NCI-H510A (cell line): ENCODE results near the gene MAGI1.
"Not testable (repeated sequence)": the region's sequence is repeated elsewhere in the genome, so short reads cannot be mapped to it uniquely, and the experiment has no call there.

Source experiments
- DNase-seq: peaks from one replicate; lab custom pipeline; 2025; lab: John Stamatoyannopoulos, UW

Gene MAGI1

DNA sequence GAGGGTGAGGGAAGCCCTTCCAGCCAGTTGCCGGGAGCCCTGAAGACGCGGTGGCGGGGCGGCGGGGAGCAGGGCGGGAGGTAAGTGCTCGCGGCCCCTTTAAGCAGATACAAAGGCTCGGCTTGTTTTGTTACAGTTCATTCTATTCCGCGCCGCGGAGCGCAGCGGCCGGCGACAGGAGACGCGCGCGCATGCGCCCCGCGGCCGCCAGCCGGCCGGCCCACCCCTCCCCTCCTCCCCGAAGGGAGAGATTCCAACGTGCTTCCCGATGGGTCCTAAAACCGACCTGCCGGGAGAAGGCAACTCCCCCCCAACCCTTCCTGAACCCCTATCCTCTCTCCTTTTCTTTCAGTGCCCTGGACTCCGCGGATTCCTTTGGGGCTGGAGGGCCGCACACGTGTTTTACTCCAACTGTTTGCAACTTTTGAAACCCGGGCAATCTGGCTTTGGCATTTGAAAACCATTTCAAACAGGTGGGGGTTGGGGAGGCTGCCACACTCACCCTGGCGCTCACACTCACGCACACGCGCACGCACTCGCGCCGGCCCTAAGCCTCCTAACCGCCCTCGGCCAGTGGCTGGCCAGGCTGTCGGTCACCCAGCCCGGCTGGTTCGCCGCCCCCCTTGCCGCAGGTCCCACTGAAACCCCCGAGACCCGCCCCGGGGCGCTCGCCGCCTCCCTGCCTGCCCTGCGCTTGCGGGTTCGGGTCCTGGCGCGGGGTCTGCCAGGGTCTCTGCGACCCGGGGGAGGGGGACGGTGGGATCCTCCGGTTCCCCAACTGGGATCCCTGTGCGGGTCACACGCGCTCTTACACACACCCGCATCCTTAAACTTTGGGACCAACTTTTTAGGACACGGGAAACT, at the start of gene MAGI1:
Gene MAGI1, minus strand, starts transcription at position 193 of the 864 bp plus-strand sequence. CDS start 610 bp downstream, outside the sequence.
- DNase-seq: peak; percentile 68

- DNase-seq: no peak
These were observed 45.1 kb upstream of the MAGI1 start for GRCh38 chr3:66083784-66084213.

- no peak for DNase-seq
These were observed 44.5 kb upstream of the MAGI1 start for GRCh38 chr3:66083096-66083678.

DNA sequence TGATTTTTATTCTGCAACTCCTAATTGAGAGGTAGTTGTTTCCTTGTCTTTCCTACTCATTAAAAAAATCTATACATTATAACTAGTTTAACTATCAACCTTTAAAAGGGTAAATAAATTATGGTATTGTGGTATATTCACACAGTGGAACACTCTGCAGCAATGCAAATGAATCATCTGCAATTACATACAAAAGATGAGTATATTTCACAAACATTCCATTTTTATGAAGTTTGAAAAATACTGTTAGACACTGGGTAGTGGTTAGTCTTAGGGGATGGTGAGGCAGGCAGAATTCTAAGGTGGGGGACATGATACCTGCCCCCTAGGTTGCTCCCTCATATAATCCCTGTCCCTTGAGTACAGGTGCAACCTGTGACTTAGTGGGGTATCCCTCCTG, 44.0 kb upstream of the MAGI1 start:
- no peak for DNase-seq

DNA sequence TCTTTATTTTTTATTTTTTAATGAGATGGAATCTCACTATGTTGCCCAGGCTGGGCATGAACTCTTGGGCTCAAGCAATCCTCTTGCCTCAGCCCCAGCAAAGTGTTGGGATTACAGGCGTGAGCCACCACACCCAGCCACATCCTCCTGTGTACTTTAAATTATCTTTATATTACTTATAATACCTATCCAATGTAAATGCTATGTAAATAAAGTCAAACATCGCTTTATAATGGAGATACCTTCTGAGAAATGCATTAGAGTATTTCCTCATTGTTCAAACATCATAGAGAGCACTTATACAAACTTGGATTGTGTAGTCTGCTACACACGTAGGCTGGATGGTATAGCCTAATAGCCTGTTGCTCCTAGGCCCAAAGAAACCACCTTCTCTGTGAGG, 41.4 kb upstream of the MAGI1 start:
- DNase-seq: no peak

DNA sequence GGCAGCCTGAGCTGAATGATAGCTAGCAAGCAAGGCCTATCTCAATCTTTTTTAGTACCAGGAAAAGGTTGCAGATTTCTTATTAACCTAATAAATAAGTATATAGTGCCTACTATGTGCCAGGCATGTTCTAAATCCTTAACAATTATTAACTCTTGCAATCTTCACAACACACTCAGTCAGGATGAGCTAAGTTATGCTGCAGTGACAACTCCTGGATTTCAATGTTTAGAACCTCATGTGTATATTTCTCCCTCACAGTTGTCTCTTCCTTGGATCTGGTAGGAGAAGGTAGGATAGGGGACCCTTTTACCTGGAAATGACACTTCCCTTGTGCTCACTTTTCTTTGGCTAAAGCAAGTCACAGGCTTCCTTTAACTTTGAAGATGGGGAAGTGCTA, 39.3 kb upstream of the MAGI1 start:
- no peak for DNase-seq

DNA sequence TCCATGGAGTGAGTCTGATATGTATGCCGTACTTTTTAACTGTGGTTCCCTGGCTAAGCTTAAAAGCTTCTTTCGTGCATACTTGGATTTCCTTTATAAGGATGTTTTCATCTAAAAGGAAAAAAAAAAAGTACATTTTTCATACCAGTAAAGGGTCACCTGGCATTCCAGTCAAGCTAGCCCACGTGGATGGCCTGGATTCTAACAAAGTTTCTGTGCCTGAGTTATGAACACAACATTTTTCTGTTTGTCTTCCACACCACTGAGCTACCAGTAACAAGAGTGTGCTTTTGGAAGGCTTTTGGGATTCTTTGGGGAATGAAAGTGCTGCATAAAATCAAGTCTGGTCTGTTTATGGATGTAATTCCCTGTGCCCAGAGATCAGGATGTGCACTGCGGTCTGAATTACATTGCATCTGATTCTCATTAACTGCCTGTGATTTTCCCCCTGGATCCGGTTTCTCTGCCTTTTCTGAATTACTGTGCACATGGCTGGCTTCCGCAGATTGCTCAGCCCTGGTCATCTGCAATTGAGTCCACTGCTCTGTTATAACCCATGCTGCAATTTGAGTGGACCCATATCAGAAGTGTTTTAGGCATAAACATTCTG, 38.2 kb upstream of the MAGI1 start:
- no peak for DNase-seq

- no peak for DNase-seq
These were observed 36.6 kb upstream of the MAGI1 start for GRCh38 chr3:66075281-66075680.

DNA sequence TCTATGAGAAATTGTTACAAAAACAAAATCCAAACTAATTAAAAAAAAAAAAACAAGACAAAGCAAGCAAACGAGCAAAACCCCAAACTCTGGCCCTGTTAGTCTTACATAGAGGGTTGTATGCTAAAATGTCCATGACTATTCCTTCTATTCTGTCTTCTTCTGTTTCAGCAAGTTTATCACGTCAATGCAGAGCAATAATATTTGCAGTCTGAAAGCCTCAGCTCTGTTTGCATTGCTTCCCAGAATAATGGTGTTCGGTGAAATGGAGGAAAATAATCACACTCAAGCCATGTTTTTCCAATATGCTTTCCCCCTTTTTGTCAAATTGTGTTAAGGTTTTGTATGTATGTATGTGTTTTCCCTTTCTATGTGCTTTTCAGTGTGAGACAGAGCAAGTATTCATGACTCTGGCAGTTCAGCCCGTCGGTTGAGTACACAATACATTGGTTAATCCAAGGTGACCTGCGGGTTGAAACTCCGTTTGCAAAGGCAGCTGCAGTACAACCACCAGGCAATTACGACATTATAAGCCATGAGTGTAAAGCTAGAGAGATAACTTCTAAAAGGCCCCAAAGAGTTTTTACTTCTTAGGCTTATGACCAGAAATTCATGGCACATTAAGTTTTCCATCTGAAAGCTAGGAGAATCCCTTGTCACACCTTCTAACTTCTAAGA, 34.9 kb upstream of the MAGI1 start:
- DNase-seq: no peak

DNA sequence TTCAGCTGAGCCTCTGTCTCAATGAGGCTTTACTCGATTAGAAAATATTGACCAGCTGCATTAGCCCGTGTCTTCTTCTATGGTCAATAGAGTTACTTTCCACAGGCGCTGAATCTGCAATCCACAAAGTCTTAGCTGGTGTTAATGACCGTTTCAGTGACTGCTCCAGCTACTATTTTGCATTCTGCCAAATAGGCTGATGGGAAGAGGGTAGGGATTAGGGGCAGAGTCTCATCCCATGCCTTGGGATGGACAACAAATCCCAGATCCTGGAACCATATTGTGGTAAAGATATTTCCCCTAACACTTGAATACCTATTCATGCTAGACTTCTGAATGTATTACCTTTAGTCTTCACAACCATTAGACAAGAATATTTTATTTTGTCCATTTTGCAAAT, 29.5 kb upstream of the MAGI1 start:
- no peak for DNase-seq

DNA sequence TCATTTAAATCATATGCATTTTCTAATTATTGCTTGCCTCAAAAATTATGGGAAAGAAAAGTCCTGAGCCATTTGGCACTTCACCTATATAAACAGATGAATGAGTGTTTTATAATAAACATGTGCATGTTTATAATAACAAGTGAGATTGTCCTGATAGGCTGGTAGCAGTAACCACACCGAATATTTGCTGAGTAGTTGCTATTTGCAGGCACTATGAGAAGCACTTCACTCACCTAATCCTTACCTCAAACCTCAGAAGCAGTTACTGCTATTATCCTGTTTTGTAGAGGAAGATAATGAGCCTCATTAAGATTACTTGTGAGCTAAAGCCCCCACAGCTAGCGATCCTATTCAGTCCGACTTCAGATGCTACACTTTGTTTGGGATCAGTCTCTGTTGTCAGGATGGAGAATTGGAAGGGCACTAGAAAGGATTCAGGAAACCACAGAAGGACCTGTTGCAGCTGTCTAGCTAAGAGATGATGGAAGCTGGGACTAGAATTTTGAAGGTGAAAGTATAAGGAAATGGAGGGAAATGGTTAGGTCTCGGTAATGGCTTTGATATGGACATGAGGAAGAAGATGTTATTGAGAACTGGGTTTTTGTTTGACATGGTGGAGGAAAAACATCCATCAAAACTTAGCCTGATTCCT, 28.4 kb upstream of the MAGI1 start:
- DNase-seq: peak; percentile 7

GRCh38 chr3:66055289-66055688, 16.6 kb upstream of the MAGI1 start:
- no peak for DNase-seq

DNA sequence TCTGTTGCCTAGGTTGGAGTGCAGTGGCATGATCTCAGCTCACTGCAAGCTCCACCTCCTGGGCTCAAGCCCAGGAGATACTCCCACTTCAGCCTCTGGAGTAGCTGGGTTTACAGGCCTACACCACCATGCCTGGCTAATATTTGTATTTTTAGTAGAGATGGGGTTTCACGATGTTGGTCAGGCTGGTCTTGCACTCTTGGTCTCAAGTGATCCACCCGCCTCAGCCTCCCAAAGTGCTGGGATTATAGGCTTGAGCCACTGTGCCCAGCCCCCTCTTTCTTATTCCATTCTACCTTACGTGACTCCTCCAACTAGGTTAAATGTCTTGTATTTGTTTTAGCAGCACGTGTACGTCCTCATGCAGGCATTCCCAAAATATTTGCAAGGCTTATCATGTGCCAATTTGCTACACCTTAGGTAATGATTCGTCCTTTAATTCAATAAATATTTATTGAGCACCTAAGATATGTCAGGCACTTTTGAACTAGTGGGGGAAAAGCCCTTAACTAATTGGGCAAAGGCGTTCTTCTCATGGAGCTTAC, 14.9 kb upstream of the MAGI1 start:
- DNase-seq: no peak

DNA sequence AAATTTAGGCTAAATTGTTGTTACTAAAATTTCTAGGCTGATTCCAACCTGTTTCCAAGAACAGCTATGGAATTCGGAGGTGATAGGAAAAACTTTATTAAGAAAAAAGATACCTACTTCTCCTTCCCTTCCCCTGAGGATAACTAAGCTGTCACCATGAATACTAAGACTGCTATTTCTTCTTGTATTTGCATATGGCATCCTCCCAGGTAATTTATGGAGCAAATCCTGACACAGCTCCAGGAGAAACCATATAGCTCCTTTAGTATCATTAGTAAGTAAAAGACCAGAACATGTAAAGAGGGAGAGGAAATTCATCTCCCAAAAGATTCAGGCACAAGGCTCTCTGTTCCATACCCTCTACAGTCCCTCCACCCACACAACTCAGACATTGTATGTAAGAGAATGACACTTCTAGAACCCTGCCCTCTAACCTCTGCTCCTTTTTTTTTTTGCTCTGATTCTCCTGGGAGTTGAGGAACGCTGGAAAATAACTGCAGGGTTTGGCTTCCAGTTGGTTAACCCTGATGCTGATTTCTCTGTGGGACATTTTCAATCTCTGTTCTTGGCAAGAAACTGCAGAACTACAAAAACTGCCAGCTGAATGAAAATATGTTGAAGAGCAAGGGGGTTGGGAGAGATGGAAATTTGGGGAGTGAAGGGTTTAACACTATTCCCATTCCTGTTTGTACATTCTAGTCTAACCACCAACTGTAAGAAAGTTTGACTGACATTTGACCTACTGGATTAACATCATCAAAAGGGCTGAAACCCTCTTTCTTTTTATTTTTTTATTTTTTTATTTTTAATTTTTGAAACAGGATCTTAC, 14.2 kb upstream of the MAGI1 start:
- no peak for DNase-seq

DNA sequence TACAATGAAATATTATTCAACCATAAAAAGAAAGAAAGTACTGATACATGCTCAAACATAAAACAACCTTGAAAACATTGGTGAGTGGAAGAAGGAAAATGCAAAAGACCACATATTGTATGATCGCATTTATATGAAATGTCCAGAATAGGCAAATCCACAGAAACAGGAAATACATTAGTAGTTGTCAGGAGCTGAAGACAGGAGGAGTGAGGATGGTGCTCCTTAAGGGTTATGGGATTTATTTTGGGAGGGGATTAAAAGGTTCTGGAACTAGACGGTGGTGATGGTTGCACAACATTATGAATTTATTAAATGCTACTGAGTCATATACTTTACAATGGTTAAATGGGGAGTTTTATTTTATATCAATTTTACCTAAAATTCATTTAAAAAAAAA, 12.1 kb upstream of the MAGI1 start:
- DNase-seq: no peak

DNA sequence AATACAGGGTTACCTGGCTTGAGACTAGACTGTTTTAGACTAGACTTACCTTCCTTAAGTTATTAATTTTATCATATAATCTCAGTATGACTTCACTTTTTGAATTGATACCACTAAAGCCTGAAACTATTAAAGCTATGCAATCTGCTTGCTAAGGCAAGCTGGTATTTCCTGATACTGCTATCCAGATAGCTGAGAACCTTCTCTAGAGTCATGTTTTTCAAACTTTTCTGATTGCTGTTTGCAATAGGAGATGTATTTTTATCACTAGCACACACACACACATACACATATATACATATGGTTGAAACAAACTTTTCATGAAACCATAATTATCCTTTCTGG, 9.3 kb upstream of the MAGI1 start:
- no peak for DNase-seq

- DNase-seq: no peak
These were observed 8.8 kb upstream of the MAGI1 start for GRCh38 chr3:66047311-66048050.

DNA sequence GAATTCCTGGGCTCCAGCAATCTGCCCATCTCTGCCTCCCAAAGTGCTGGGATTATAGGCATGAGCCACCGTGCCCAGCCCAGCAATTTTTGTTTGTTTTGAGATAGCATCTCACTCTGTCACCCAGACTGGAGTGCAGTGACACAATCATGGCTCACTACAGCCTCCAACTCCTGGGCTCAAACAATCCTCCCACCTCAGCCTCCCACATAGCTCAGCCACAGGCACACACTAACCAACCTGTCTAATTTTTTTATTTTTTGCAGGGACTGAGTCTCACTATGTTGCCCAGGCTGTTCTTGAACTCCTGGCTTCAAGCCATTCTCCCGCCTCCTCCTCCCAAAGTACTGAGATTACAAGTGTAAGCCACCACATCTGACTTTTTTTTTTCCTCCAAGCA, 7.6 kb upstream of the MAGI1 start:
- DNase-seq: not testable (repeated sequence)

DNA sequence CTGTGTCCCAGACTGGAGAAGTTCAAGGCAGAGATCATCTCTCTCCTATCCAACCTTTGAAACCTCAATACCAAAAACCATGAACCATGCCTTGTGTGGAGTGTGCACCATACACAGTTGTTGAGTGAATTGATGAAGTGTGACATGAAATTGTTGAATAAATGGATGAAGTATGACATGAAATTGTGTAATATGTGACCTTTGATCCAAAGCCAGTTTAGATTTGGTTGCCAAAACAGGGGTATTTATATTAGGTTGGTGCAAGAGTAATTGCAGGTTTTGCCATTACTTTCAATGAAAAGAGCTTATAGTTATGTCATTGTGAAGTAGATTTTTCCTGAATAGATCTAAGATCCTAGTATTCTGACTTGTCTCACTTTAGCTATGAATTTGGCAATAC, 3.1 kb upstream of the MAGI1 start:
- DNase-seq: no peak

DNA sequence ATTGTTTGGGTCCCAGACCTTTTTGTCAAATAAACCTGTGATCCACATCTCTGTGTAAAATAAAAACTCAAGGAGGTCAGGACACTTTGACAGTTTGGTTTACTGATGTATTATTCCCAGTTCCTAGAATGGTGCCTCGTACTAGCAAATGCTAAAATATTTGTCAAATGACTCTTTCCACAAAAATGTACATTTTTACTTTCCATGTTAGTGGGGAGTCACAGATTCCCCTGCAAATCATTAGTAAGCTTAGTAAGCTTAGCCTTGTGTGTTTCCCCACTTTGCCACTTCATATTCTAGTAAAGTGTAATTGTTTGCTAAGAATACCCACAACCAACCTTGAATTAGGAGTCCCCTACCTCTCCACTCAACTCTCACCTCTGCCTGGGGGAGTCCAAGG, 2.4 kb upstream of the MAGI1 start:
- DNase-seq: no peak

- DNase-seq: no peak
These were observed 821 bp upstream of the MAGI1 start for GRCh38 chr3:66039590-66039887.
